A549 (cell line): ENCODE data around the gene RPP25L.

ENCODE experiments used
- CTCF ChIP-seq: fragments of >200 bp; sonication (Bioruptor Twin); formaldehyde crosslinking; IDR thresholded peaks from 3 replicates; pipeline ENCODE4 v1.5.1; 2016
- HDAC2 ChIP-seq: fragments of 200-600 bp; sonication (generic); IDR thresholded peaks from 2 replicates; pipeline ENCODE4 v1.6.1; 2016
- RAD21 ChIP-seq, 2 experiments: fragments of >200 bp in 1 of 2; sonication (Bioruptor Twin) in 1 of 2; formaldehyde crosslinking in 1 of 2; IDR thresholded peaks in 1 of 2; conservative IDR thresholded peaks in 1 of 2; 2 replicates in 1 of 2; 3 replicates in 1 of 2; pipeline ENCODE4 v1.6.1; 2012 to 2018; ENCODE audit warnings: inconsistent platforms in 1 of 2

- no peak for TF ChIP-seq RAD21 (conservative IDR thresholded peaks at IDR 0.05 in 1 of 2, IDR thresholded peaks at IDR 0.05 in 1 of 2)
- no peak for TF ChIP-seq HDAC2
- no peak for TF ChIP-seq CTCF
Observed at GRCh38 chr9:34571481-34571810, 40.5 kb downstream of the RPP25L start.
